ENCODE data around the gene EIPR1. TPM values are rescaled to one million over a fixed set of nuclear protein-coding genes. Genes with fewer than 3 reads are reported as not detected.

Gene EIPR1
- total and polyA plus RNA-seq, 2 of the 4 experiments (the other 2 are of a cell fraction), result 46.5 to 67.4 TPM

DNA sequence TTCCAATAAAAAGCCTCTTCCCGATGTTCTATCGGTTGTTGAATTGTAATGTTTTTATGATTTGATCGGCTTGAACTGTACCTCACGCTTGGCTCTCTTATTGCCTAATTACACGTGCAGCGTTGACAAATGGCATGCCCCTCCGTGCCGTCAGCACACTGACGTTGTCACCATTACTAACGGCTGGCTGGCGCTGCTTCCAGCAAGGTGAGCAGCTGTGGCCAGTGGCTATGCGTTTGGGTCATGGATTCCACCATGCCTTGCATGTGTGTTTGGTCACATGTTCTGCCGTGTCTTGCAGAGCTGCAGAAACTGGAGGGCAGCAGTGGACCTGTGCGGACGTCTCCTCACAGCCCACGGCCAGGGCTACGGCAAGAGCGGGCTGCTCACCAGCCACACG, 44.0 kb upstream of the EIPR1 start:
- CTCF ChIA-PET, result no interaction called here
- 91% methylated on average over 18 of the region's 19 CpGs; no CpG with 5 or more reads in 1 of the 2 experiments for WGBS, 2 experiments (ENCODE audit: extremely low coverage in 2 of 2, insufficient read length in 1 of 2)
- peaks cover 59% of the 10 kb centered on the region for H3K36me3 ChIP-seq (ENCODE audit: control insufficient read depth, insufficient read depth, low read length)

More for the DNA sequence above, 44.0 kb upstream of the EIPR1 start:
- no peak overlapping the region for H4K8ac ChIP-seq (ENCODE audit: low read depth in 2 of 2, low read length in 2 of 2)
- TF ChIP-seq RAD21 (IDR thresholded peaks at IDR 0.05; ENCODE audit: low read length) (no peak), SMC3 (IDR thresholded peaks at IDR 0.05; ENCODE audit: low read depth, low read length) (no peak), BHLHE40 (IDR thresholded peaks at IDR 0.05; ENCODE audit: low read depth, low read length) (no peak)
- TF ChIP-seq, protein P1, sequence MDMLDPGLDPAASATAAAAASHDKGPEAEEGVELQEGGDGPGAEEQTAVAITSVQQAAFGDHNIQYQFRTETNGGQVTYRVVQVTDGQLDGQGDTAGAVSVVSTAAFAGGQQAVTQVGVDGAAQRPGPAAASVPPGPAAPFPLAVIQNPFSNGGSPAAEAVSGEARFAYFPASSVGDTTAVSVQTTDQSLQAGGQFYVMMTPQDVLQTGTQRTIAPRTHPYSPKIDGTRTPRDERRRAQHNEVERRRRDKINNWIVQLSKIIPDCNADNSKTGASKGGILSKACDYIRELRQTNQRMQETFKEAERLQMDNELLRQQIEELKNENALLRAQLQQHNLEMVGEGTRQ (IDR thresholded peaks at IDR 0.05; ENCODE audit: low read depth, low read length), result no peak
- TF ChIP-seq, protein P2, sequence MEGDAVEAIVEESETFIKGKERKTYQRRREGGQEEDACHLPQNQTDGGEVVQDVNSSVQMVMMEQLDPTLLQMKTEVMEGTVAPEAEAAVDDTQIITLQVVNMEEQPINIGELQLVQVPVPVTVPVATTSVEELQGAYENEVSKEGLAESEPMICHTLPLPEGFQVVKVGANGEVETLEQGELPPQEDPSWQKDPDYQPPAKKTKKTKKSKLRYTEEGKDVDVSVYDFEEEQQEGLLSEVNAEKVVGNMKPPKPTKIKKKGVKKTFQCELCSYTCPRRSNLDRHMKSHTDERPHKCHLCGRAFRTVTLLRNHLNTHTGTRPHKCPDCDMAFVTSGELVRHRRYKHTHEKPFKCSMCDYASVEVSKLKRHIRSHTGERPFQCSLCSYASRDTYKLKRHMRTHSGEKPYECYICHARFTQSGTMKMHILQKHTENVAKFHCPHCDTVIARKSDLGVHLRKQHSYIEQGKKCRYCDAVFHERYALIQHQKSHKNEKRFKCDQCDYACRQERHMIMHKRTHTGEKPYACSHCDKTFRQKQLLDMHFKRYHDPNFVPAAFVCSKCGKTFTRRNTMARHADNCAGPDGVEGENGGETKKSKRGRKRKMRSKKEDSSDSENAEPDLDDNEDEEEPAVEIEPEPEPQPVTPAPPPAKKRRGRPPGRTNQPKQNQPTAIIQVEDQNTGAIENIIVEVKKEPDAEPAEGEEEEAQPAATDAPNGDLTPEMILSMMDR (conservative IDR thresholded peaks at IDR 0.05; ENCODE audit: low read depth, low read length), result no peak
- TF ChIP-seq, protein P3, sequence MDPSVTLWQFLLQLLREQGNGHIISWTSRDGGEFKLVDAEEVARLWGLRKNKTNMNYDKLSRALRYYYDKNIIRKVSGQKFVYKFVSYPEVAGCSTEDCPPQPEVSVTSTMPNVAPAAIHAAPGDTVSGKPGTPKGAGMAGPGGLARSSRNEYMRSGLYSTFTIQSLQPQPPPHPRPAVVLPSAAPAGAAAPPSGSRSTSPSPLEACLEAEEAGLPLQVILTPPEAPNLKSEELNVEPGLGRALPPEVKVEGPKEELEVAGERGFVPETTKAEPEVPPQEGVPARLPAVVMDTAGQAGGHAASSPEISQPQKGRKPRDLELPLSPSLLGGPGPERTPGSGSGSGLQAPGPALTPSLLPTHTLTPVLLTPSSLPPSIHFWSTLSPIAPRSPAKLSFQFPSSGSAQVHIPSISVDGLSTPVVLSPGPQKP (IDR thresholded peaks at IDR 0.05; ENCODE audit: borderline replicate concordance, low read depth, low read length), result no peak
- H2BK20ac ChIP-seq (ENCODE audit: low read depth, low read length), result no peak overlapping the region
- H3K18ac ChIP-seq (ENCODE audit: low read depth, low read length), result no peak overlapping the region
- no peak overlapping the region for H4K91ac ChIP-seq (ENCODE audit: insufficient read depth, low read depth, low read length)
- BruUV-seq (replicated peaks), result no TSS peak
- in situ Hi-C loops (cut with MboI; ENCODE audit: low sequenced_read_pairs), result loop anchor here (10.0 kb wide), 1 partner anchor 223 kb away; no protein-coding TSS in a partner anchor
- no peak overlapping the region for H2BK15ac ChIP-seq (ENCODE audit: low read depth, low read length)
- H3K27me3 ChIP-seq (ENCODE audit: control insufficient read depth, insufficient read depth, low read length), result no peaks in the 10 kb centered on the region
- no peak overlapping the region for H2AK9ac ChIP-seq (replicated peaks; ENCODE audit: low read depth, low read length, poor library complexity)
- peaks cover 4% of the 10 kb centered on the region; the same call in 1 of the 2 replicates for H4K20me1 ChIP-seq (ENCODE audit: insufficient read depth, low read length)
- no peak overlapping the region for H3K23ac ChIP-seq (ENCODE audit: low read depth, low read length)
- H3K4ac ChIP-seq (ENCODE audit: low read depth, low read length), result no peak overlapping the region
- H3K9me1 ChIP-seq (ENCODE audit: insufficient read depth, low read length), result peaks cover 2% of the 10 kb centered on the region; the same call in 1 of the 2 replicates
- H2BK5ac ChIP-seq (ENCODE audit: low read depth, low read length, poor library complexity, severe bottlenecking), result no peak overlapping the region
- no peak overlapping the region for H4K5ac ChIP-seq (ENCODE audit: low read depth, low read length)
- H3K4me3 ChIP-seq (ENCODE audit: insufficient read depth, low read depth, low read length), result no peak overlapping the region
- H3K9ac ChIP-seq (ENCODE audit: low read depth, low read length), result no peak overlapping the region
- H3K56ac ChIP-seq (ENCODE audit: extremely low read depth, insufficient read depth, low read length), result no peak overlapping the region
- no peak for DNase-seq
- peaks cover 2% of the 10 kb centered on the region; the same call in 1 of the 2 replicates for H3K4me1 ChIP-seq (ENCODE audit: control insufficient read depth, insufficient read depth, low read length)
- H3K14ac ChIP-seq (replicated peaks; ENCODE audit: low read depth, low read length), result no peak overlapping the region
- H3K9me3 ChIP-seq (ENCODE audit: control insufficient read depth, insufficient read depth, low read length), result no peaks in the 10 kb centered on the region
- intact Hi-C loops (cut with micrococcal nuclease), result no loop called here
- POLR2A ChIA-PET (ENCODE audit: unreplicated experiment), result no interaction called here
- H3K27ac ChIP-seq (ENCODE audit: insufficient read depth, low read length), result no peak overlapping the region
- dilution Hi-C loops (cut with HindIII; ENCODE audit: low sequenced_read_pairs, unreplicated experiment), result no loop called here
- no peak overlapping the region for H3K4me2 ChIP-seq (ENCODE audit: low read depth, low read length)
- no peak for ATAC-seq (ENCODE audit: low read depth)
- H3K79me1 ChIP-seq (ENCODE audit: low read depth in 1 of 2, low read length in 2 of 2), result peaks cover 34 to 37% of the 10 kb centered on the region in 2 experiments
- no peak overlapping the region for H2AK5ac ChIP-seq (ENCODE audit: low read depth, low read length)
- no peak overlapping the region for H2AFZ ChIP-seq (replicated peaks; ENCODE audit: low read length, poor library complexity)
- no peak overlapping the region for H2BK120ac ChIP-seq (ENCODE audit: low read depth, low read length)

All from IMR-90 (cell line).